Retinal pigment epithelial cell (primary cell): ENCODE results near the gene TRAF1.
"Not testable (repeated sequence)": the region's sequence is repeated elsewhere in the genome, so short reads cannot be mapped to it uniquely, and the experiment has no call there.

Experiments
- DNase-seq: peaks from one replicate; pipeline ENCODE4 v3.0.0-alpha.2; 2010; ENCODE audit warnings: low read depth
- H3K4me3 ChIP-seq: 2 replicates; pipeline ENCODE4 v1.5.1; 2011; ENCODE audit warnings: mild to moderate bottlenecking, low read length, control low read depth, moderate library complexity
- CTCF ChIP-seq: conservative IDR thresholded peaks from 2 replicates; pipeline ENCODE4 v1.5.1; 2011; ENCODE audit warnings: low read depth, low read length, control low read depth, inconsistent platforms

TRAF1 gene

GRCh38 chr9:120926397-120926928, at the start of gene TRAF1:
TRAF1 (minus strand) TSS chr9:120926796; CDS start chr9:120926075, 721 bp downstream.
- DNase-seq = no peak
- H3K4me3 ChIP-seq = no peak within 1 kb of the TSS
- TF ChIP-seq CTCF = no peak

GRCh38 chr9:120974921-120975320, 48.3 kb upstream of the TRAF1 start:
- no peak overlapping the region for H3K4me3 ChIP-seq
- TF ChIP-seq CTCF = no peak
- DNase-seq = no peak

GRCh38 chr9:120974181-120974580, 47.6 kb upstream of the TRAF1 start:
- no peak for DNase-seq
- H3K4me3 ChIP-seq = no peak overlapping the region
- no peak for TF ChIP-seq CTCF

- no peak overlapping the region for H3K4me3 ChIP-seq
- no peak for DNase-seq
- TF ChIP-seq CTCF = no peak
Measured at GRCh38 chr9:120971938-120972337, 45.3 kb upstream of the TRAF1 start.

GRCh38 chr9:120971471-120971870, 44.9 kb upstream of the TRAF1 start:
- not testable (repeated sequence) for H3K4me3 ChIP-seq, DNase-seq

GRCh38 chr9:120970244-120970643, 43.6 kb upstream of the TRAF1 start:
- TF ChIP-seq CTCF = no peak
- no peak for DNase-seq
- no peak overlapping the region for H3K4me3 ChIP-seq

- DNase-seq = no peak
- no peak for TF ChIP-seq CTCF
- no peak overlapping the region for H3K4me3 ChIP-seq
Measured at GRCh38 chr9:120966013-120966369, 39.4 kb upstream of the TRAF1 start.

- TF ChIP-seq CTCF = no peak
- no peak for DNase-seq
- no peak overlapping the region for H3K4me3 ChIP-seq
Measured at GRCh38 chr9:120965344-120966012, 38.9 kb upstream of the TRAF1 start.
